Panc1 (cell line): ENCODE measurements around the gene KCNIP3. TPM values are rescaled to one million over a fixed set of nuclear protein-coding genes. Genes with fewer than 3 reads are reported as not detected.

Experiments used
- ATAC-seq: fragments of 200-7000 bp; cut with Tn5 transposase; 2 replicates; pipeline ENCODE4 v1.9.1; 2020; ENCODE audit warnings: mild to moderate bottlenecking, moderate library complexity
- BruUV-seq: library from RNA; stranded (reverse); fragments of 400-500 nt; replicated peaks from 2 replicates; lab custom pipeline; 2021; lab: Mats Ljungman, UMichigan
- CTCF ChIA-PET: fragments of 300-600 bp; sonication (Branson Sonifier 250); formaldehyde crosslinking; loops from one replicate; lab custom pipeline; 2022; ENCODE audit warnings: antibody characterized with exemption; lab: Charles Lee
- POLR2A ChIA-PET: fragments of 300-600 bp; sonication (Branson Sonifier 250); formaldehyde crosslinking; loops from one replicate; lab custom pipeline; 2022; ENCODE audit warnings: antibody characterized with exemption; lab: Charles Lee
- DNase-seq: peaks from one replicate; pipeline ENCODE4 v3.0.0-alpha.2; 2010; ENCODE audit warnings: low read depth, low spot score
- H3K27ac ChIP-seq: 2 replicates; pipeline ENCODE4 v1.5.1; 2011; ENCODE audit warnings: mild to moderate bottlenecking, low read length, inconsistent platforms
- H3K27me3 ChIP-seq: fragments of 200-500 bp; sonication (Bioruptor generic); 2 replicates; pipeline ENCODE4 v1.6.0; 2014; ENCODE audit warnings: low read length, inconsistent platforms; ENCODE audit not compliant: control insufficient read depth, insufficient read depth
- H3K36me3 ChIP-seq: fragments of 200-500 bp; sonication (Bioruptor generic); 2 replicates; pipeline ENCODE4 v1.5.1; 2014; ENCODE audit warnings: inconsistent platforms, mild to moderate bottlenecking, low read length, moderate library complexity; ENCODE audit not compliant: control insufficient read depth, insufficient read depth
- H3K4me1 ChIP-seq: 2 replicates; pipeline ENCODE4 v1.5.1; 2011; ENCODE audit warnings: inconsistent platforms, mild to moderate bottlenecking, low read length, moderate library complexity; ENCODE audit not compliant: control insufficient read depth, insufficient read depth
- H3K4me3 ChIP-seq, 2 experiments: 2 replicates each; pipeline ENCODE4 v1.5.1; 2011 to 2012; ENCODE audit warnings: low read depth in 2 of 2, low read length in 2 of 2, mild to moderate bottlenecking in 2 of 2, inconsistent platforms in 1 of 2, moderate library complexity in 1 of 2
- H3K9me3 ChIP-seq: fragments of 200-500 bp; sonication (Bioruptor generic); 2 replicates; pipeline ENCODE4 v1.5.1; 2014; ENCODE audit warnings: low read depth, mild to moderate bottlenecking, inconsistent platforms, low read length, moderate library complexity; ENCODE audit not compliant: control insufficient read depth, insufficient read depth
- CTCF ChIP-seq: fragments of 450-650 bp; IDR thresholded peaks from 2 replicates; pipeline ENCODE4 v1.5.1; 2017; ENCODE audit warnings: mild to moderate bottlenecking
- POLR2AphosphoS5 ChIP-seq: IDR thresholded peaks from 2 replicates; pipeline ENCODE4 v1.6.1; 2012; ENCODE audit warnings: mild to moderate bottlenecking, low read depth, low read length, moderate library complexity
- REST ChIP-seq, 2 experiments: IDR thresholded peaks; 2 replicates each; pipeline ENCODE4 v1.6.1; 2011 to 2012; ENCODE audit warnings: low read depth in 2 of 2, control low read depth in 1 of 2, low read length in 1 of 2, mild to moderate bottlenecking in 1 of 2, moderate library complexity in 1 of 2; ENCODE audit not compliant: insufficient read depth in 1 of 2
- SIN3A ChIP-seq: IDR thresholded peaks from 2 replicates; pipeline ENCODE4 v1.6.1; 2012; ENCODE audit warnings: low read depth, mild to moderate bottlenecking, low read length, moderate library complexity, borderline replicate concordance; ENCODE audit not compliant: insufficient read depth
- TCF7L2 ChIP-seq: IDR thresholded peaks from 2 replicates; pipeline ENCODE4 v1.6.1; 2011; ENCODE audit warnings: mild to moderate bottlenecking, low read depth, low read length, inconsistent platforms
- in situ Hi-C: cut with HindIII; loops from 2 replicates; pipeline ENCODE4 v1.10.0; 2016; ENCODE audit warnings: low sequenced_read_pairs, low pct_unique_long_range_greater_than_20kb
- intact Hi-C: fragments of 100-400 bp; cut with micrococcal nuclease; formaldehyde crosslinking; loops from one replicate; pipeline ENCODE4 v1.10.0; 2022; ENCODE audit not compliant: unreplicated experiment
- total RNA-seq: library from RNA; stranded (reverse); gene quantifications from one replicate; pipeline ENCODE4 v1.2.1, GENCODE V29; 2021; ENCODE audit not compliant: unreplicated experiment

KCNIP3 gene
- total RNA-seq, 1 experiment from 2014 or later, result 17.5 TPM

- in situ Hi-C loops, result no loop called here
- no TSS peak for BruUV-seq
Observed at GRCh38 chr2:95317123-95317500, 20.0 kb downstream of the KCNIP3 start.

GRCh38 chr2:95317665-95318425 lies 20.7 kb downstream of the KCNIP3 start:
- CTCF ChIA-PET, result no interaction called here
- Histone ChIP-seq H3K4me3 (no peak overlapping the region), H3K27me3 (no peaks in the 10 kb centered on the region), H3K36me3 (no peaks in the 10 kb centered on the region), H3K27ac (no peak overlapping the region), H3K9me3 (no peaks in the 10 kb centered on the region), H3K4me1 (0 out of 2 replicates have a peak, but pooled peaks cover 3% of the 10 kb centered on the region)
- in situ Hi-C loops (no loop called here), intact Hi-C loops (loop anchor here (5.0 kb wide), 1 partner anchor 126 kb away; no protein-coding TSS in a partner anchor)
- ATAC-seq (no peak), DNase-seq (no peak)
- POLR2A ChIA-PET, result no interaction called here
- BruUV-seq, result no TSS peak
- TF ChIP-seq SIN3A (no peak), POLR2AphosphoS5 (no peak), REST (IDR thresholded peaks at IDR 0.05; ENCODE audit: insufficient read depth in 1 of 2, low read depth in 2 of 2, low read length in 1 of 2) (no peak), TCF7L2 (no peak)

More at GRCh38 chr2:95317123-95317500, 20.0 kb downstream of the KCNIP3 start:
- no peaks in the 10 kb centered on the region for H3K27me3 ChIP-seq
- ChIA-PET POLR2A (no interaction called here), CTCF (interaction anchor here (2.0 kb wide), 1 partner anchor 86 kb away, joined by 9 read pairs; no protein-coding TSS in a partner anchor)
- no peak overlapping the region for H3K27ac ChIP-seq
- no peak for ATAC-seq
- intact Hi-C loops, result loop anchor here (5.0 kb wide), 1 partner anchor 125 kb away; no protein-coding TSS in a partner anchor
- no peaks in the 10 kb centered on the region for H3K36me3 ChIP-seq
- no peaks in the 10 kb centered on the region for H3K9me3 ChIP-seq
- H3K4me3 ChIP-seq, result no peak overlapping the region
- DNase-seq, result no peak
- no peak for TF ChIP-seq SIN3A
- TF ChIP-seq TCF7L2, result no peak
- no peak for TF ChIP-seq CTCF
- no peak for TF ChIP-seq POLR2AphosphoS5
- no peak for TF ChIP-seq REST (IDR thresholded peaks at IDR 0.05; ENCODE audit: insufficient read depth in 1 of 2, low read depth in 2 of 2, low read length in 1 of 2)
- 0 out of 2 replicates have a peak, but pooled peaks cover 3% of the 10 kb centered on the region for H3K4me1 ChIP-seq
